Measurements from ENCODE around the gene DTNBP1.

DTNBP1 gene

DNA sequence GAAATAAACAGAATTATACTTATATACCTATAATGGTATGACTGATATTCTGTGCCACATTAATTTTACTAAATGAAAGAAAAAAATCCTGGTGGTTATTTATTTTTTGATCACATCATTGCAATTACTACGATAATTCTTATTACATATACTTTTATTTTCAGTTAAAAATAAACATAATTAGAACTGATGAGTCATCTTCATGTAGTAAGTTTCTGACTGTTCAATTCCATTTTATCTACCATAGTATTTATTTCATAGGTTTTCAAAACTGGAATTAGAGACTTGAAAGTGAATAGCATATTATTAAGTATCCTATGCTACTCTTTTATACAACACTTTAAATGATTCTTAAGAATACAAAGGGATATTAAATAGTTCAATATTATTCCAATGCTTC, 80.3 kb downstream of the DTNBP1 start:
- DNase-seq = no peak

DNA sequence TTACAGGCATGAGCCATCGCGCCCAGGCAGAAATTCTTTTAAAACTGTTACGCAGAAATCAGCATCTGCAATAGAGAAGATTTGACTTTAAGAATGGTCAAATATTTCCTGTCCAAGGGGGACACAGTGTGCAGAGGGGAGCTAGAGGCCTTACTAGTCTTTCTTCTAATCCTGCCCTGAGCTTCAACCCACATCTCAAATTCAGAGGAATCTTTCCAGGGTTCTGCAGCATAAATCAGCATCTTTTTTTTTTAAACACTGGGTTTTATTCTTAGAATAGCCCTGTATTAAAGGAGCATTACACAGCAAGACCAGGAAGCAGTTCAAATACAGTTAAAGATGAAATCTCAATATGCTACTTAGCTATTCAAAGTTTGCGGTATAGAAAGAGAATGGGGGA, 81.1 kb downstream of the DTNBP1 start:
- no peak for DNase-seq

DNA sequence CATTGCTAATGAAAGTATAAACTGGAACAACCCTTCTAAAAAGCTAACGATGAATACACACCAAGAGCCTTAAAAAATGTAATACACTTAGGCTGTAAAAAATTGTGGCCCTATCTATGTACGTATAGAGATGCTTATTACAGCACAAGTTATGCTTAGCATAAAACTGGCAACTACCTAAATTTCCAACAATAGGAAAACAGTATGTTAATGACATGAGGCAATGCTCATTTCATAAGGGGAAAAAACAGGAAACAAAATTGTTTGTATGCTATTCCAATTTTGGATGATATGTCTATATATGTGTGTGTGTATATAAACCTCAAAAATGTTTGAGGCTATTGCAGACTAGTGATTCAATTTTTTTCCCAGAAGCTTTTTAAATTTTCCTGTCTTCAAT, 82.5 kb downstream of the DTNBP1 start:
- no peak for DNase-seq

DNA sequence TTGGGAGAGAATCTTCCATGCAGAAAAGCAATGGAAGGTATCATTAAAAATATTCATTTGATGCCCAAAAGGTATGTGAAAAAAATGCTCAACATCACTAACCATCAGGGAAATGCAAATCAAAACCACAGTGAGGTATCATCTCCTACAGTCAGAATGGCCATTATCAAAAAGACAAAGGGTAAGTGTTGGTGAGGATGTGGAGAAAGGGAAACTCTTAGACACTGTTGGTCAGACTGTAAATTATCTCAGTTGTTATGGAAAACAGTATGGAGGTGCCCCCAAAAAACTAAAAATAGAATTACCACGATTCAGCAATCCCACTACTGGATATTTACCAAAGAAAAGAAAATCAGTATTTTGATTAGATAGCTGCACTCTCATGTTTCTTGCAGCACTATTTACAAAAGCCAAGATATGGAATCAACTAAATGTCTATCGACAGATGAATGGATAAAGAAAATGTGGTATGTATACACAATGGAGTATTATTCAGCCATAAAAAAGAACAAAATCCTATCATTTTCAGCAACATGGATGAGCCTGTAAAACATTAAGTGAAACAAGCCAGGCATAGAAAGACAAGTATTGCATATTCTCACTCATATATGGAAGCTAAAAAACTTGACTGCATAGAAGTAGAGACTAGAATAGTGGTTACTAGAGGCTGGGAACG, 84.0 kb downstream of the DTNBP1 start:
- DNase-seq = no peak

DNA sequence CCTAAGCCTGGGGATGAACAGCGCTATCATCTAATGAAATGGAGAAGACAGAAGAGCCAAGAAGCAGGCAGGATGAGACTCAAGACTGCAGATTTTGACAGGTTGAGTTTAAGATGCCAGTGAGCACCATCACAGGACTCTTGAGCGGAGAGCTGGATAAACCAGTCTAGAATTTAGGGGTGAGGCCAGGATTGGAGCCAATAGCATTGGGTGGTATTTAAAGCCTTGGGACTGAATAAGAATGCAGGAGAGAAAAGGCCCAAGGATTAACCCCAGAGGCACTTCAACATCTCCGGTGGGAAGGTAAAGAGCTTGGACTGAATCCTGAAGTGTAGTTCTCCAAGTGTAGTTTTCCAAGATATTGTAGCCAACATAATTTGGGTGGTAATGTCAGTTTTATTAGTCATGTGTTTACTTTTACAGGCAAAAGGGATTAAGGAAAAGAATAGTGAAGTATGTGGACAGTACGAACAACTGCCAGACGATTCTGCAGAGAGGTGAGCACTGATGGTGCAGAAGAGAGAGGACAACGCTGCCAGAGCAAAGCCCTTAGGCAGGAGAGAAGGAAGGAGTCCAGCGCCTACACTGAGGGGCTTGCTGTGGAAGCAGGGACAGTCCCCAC, 85.2 kb downstream of the DTNBP1 start:
- DNase-seq = no peak

DNA sequence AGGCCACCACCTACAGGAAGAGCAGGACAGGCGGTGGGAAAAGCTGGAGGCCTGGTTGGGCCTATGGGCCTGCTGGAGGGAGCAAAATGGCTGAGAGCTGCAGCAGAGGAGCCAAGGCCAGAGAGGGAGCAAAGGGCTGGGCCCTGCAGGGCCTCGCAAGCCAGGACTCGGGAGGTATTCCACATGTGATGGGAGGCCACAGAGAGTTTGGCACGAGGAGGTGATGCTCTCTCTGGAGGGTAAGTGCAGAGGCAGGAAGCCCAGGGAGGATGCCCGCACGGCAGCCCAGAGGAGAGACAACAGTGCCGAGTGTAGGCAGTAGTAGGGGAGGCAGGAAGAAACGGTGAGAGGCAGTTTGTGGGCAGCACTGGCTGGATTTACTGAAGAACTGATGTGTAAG, 85.7 kb downstream of the DTNBP1 start:
- DNase-seq = no peak

DNA sequence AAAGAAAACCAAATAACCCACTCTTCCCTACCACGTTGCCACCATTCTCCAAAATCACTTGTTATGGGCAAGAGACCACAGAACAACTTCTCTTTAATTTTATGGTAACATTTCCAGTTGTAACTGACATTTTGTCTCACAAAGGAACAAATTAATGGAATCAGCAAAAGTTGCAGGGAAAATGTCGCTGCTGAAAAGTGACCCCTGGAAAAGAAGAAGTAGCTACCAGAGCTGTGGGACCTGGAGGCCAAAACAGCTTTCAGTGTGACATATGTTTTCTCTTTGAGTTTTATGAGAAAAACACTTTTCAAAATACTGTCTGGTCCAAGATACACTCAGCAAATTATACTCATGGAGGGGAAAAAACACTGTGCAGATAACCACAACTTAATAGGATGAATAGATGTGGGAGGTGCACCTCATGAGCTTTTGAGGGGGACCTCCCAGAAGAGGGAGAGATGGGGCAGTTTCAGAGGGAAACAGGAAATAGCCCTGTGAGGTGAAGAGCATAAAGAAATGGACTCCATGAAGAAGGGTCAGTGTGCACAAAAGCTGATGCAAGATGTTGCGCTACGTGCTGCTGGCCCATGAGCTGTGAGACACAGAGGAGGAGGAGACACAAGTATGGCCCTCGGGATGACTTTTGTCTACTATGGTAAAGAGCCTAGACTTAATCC, 87.3 kb downstream of the DTNBP1 start:
- DNase-seq = no peak

DNA sequence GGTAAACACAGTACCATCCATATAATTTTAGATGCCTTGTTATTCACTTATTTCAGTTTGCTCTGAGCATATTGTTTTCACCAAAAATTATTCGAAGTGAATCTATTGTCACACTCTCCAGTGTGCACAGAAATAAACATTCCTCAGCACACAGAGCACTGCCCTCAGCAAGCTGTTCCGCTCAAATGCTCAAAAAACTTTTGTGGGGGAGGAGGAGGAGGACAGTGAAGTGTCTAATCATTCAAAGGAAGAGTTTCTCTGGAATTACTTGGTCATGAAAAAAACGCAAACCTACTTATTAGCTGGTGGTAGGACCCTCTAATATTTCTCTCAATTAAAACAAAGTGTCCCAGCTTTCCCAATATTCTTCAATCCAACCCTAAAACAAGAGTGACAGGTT, 88.3 kb downstream of the DTNBP1 start:
- no peak for DNase-seq

DNA sequence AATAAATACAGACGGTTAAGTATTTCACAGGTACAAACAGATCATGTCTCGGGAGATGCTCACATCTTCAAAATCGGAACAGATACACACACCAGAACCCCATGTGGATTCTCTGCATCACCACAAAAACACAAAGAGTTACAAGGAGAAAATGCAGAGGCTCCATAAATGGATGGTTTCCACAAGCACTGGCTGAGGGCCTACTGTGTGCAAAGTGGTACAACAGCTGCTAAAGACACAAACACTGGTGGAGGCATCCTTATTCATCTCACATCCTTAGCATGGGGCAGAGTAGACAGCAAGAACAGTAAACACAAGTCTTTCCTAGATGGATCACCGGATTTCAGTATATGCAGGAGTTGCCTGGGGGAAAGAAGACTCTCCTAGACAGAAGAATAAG, 88.8 kb downstream of the DTNBP1 start:
- DNase-seq = no peak

DNA sequence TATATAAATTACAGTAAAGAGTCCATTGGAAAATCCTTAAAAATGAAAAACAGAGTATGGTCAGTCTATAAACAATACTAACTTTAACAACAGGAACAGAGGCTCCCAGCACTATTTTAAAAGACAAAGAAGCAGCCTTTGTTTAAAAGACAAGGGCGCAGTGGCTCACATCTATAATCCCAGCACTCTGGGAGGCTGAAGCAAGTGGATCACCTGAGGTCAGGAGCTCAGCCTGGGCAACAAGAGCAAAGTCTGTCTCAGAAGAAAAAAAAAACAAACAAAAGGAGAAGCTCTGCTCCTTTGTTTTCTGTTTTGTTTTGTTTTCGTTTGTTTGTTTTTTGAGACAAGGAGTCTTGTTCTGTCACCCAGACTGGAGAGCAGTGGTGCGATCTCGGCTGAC, 89.4 kb downstream of the DTNBP1 start:
- DNase-seq = no peak

DNA sequence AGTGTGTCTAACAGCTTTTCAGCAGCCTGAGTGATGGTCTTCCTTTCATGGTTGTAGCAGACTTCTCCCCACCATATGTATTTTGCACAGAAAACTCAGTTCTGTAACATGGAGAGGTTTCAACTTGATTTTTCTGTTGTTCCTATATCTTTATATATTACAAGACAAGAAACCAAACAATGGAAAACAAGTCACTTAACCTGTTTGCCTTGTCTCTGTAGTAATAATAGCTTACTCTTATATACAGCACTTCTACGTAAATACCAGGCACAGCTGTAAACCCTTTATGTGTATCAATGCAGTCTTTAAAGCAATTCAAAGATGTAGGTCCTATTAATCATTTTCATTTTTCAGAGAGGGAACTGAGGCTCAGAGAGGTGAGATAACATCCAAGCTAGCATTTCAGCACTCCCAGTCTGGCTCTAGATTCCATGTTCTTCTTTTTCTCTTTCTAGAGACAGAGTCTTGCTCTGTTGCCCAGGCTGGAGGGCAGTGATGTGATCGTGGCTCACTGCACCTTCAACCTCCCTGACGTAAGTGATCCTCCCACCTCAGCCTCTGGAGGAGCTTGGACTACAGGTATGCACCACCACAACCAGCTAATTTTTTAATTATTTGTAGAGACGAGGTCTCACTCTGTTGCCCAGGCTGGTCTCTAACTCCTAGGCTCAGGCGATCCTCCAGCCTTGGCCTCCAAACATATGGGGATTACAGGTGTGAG, 90.4 kb downstream of the DTNBP1 start:
- DNase-seq = no peak

DNA sequence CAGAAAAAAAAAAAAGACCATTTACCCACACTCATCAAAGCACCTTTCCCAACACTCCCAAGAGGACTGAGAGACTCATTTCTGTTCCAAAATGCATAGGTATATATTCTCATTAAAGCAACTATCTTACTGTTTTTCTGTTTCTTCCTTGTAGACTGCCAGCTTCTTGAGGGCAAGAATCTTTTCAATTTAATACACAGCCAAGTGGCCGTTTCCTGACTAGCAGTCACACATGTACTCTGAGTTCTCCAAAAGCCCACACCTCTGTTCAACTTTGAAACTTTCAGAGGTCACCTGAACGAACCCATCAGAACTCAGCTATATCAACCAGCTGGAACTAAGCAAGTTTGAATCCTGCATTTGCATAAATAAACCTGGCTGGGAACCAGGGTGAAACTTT, 92.7 kb downstream of the DTNBP1 start:
- no peak for DNase-seq

DNA sequence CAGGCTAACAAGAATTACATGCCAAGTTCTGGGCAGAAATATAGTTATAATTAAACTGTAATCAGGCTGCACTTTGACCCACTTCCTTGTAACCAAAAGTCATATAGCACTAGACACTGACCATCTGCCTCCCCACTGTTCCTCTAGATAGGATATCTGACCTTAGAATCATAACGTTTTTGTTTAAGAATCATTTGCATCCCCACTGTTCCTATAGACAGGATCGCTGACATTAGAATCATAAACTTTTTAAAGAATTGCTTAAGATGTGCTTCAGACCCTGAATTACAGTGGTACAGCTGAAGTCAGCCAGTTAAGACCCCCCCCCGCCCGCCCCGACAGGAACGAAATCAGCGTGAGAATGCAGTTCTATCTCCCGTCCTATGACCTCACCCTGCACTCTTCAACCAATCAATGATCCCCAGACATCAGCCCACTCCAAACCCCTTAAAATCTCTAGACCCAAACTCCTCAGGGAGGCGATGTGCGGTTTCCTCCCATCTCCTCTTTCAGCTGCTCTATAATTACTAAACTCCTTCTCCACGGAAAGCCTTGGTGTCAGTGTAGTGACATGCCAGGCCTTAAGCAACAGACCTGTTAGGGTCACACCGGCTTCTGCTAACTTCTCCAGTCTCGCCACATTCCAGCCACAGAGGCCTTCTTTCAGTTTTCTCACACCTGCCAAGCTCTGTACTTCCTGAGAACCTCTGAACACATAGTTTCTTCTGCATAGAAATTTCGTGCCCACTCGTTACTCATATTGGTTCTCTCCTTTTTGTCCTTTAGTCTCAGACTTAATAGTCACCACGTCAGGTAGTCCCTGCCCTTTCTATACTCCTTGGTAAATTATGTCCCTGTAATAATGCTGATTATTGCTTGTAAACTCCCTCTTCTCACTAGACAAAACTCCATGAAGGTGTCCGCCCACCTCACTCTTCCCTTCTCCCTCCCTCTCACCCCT, 93.5 kb downstream of the DTNBP1 start:
- DNase-seq = no peak

DNA sequence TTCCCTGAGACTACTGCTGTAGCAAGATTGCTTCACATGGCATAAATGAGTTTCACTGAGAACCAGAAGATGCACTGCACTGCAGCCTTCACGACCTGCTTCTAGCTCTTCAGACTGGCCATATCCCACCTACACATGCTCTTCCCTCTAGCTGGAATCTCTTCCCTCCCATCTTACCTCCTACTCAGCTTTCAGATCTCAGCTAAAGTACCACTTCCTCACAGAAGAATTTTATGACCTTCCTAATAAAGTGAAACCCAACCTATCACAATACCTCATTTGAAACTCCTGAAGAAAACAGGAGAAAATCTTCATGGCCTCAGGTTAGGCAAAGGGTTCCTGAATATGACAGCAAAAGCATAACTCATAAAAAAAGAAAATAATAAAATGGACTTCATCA, 99.9 kb downstream of the DTNBP1 start:
- no peak for DNase-seq

DNA sequence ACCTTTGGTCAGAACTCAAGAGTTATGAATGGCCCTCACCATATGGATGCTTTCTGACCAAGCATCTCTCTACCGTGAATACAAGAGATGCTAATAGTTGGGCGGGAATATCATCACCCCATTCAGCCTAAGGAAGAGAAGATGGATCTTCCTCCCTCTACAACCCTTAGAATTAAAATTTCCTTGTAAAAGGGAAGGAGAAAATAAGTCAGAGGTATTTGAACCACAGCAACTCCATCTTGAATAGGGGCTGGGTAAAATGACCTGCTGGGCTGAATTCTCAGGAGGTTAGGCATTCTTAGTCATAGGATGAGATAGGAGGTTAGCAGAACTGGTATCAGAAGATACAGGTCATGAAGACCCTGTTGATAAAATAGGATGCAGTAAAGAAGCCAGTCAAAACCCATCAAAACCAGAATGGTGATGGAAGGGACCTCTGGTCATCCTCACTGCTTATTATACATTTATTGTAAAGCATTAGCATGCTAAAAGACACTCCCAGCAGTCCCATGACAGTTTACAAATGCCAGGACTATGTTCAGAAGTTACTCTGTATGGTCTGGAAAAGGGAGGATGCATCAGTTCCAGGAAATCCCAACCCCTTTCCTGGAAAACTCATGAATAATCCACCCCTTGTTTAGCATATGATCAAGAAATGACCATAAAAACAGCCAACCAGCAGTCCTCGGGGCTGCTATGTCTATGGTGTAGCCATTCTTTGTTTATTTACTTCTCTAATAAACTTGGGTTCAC, 101.2 kb downstream of the DTNBP1 start:
- DNase-seq = no peak

DNA sequence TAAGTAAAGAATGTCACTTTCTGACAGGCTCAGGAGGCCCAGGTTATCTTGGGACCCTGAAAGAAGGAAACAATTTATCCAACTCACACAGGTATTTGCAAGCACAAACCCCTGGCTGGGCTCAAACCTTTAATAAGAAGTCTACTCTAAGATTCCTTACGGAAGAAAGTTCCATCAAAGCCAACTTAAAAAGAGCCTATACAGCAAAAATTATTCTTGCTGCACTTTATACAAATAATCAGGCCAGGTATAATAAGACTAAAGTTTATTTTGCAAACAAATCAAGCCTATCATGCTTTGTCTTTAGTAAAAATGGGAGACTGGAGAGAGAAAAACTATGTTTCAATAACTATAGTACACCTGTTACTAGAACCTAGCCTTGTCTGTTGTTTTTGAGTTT, 102.1 kb downstream of the DTNBP1 start:
- DNase-seq = no peak

DNA sequence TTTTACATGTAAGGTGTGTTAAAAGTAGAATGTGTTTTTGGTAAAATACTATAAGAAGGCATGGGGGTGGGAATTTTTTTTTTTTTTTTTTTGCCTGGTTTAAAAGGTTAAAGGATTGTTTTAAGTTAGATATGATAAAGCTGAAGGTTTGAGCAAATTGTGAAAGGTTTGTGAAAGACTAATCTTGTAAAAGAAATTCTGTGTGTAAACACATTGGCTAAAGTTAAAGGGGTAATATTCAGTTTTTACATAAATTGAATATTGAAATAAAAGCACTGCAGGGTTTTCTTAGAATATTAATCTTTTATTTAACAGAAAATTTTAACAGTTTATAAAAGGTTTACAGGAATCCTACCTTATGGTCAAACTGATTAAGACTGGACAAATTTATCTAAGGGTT, 105.7 kb downstream of the DTNBP1 start:
- no peak for DNase-seq

DNA sequence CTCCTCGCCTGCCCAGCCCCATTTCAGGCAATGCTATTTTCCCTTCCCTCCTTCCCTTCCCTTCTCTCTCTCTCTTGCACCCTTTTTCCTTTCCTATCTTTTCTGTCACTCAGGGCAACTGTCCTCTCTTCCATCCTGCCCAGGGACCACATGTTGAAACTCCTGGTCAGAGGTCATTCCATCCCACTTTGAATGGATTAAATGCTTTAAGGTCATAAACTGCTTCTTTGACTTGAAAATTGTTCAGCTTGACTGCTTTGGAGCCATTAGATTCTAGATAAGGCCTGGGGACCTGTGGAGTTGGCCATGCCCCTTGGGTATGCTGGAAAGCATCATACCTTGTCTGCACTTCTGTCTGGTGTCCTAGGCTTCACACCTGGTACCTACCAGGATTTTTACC, 106.1 kb downstream of the DTNBP1 start:
- no peak for DNase-seq

DNA sequence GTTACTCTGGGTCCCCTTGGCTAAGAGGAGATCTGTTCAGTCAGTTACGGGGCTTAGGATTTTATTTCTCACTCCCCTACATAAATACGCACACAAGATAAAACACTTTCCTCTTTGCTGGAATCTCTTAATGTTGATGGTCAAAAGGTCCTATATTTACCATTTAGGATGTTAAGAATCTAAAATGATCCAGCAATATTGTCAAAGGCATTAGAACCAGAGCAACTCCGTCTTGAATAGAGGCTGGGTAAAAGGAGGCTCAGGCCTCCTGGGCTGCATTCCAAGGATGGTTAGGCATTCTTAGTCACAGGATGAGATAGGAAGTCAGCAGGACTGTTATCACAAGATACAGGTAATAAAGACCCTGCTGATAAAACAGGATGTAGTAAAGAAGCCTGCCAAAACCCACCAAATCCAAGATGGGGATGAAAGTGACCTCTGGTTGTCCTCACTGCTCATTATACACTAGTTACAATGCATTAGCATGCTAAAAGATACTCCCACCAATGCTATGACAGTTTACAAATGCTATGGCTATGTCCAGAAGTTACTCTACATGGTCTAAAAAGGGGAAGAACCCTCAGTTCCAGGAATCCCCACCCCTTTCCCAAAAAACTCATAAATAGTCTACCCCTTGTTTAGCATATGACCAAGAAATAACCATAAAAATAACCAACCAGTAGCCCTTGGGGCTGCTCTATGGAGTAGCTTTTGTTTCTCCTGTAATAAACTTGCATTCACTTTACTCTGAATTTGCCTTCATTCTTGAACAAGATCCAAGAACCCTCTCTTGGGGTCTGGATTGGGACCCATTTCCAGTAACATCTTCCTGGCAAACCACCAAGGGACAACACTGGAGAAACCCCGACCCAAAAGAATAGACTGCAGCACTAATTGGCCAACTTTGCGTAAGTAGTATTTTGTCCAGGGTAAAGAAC, 107.5 kb downstream of the DTNBP1 start:
- no peak for DNase-seq

DNA sequence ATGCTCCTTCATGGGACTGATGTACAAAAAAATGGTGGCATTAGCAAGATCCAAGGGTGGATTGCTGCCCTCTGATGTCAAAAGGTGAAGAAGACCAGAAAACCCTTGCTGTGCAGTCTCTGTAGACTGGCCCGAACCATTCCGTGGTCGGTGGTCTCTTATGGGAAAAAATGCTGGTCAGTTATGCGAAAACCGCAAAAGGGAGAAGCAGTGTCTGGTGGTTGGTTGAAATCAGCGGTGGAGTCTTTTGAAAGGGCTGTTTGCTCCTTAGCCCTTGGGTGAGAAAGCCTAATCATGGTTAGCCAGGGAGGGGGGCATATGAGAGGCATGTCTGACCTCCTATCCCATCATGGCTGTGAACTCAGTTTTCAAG, 108.1 kb downstream of the DTNBP1 start:
- DNase-seq = no peak

Data from activated CD4-positive, alpha-beta T cell treated with anti-CD3 and anti-CD28 coated beads for 48 hours (primary cell).